Karpas-422 (cell line): Measurements from ENCODE around the gene LTK. TPM values are rescaled to one million over a fixed set of nuclear protein-coding genes. Genes with fewer than 3 reads are reported as not detected.
"Not testable (repeated sequence)": the region's sequence is repeated elsewhere in the genome, so short reads cannot be mapped to it uniquely, and the experiment has no call there.

ENCODE experiments used
- DNase-seq: peaks from one replicate; pipeline ENCODE4 v3.0.0-alpha.2; 2015
- H2AFZ ChIP-seq: fragments of 200-600 bp; sonication (generic); 2 replicates; pipeline ENCODE4 v1.6.1; 2014; ENCODE audit warnings: antibody characterized with exemption, low read length, mixed read lengths
- H3K27ac ChIP-seq: fragments of 200-600 bp; sonication (generic); 2 replicates; pipeline ENCODE4 v1.5.1; 2014; ENCODE audit warnings: mild to moderate bottlenecking, low read length, moderate library complexity
- H3K27me3 ChIP-seq: fragments of 200-600 bp; sonication (generic); 2 replicates; pipeline ENCODE4 v1.6.1; 2014; ENCODE audit warnings: low read length, mixed read lengths
- H3K36me3 ChIP-seq: fragments of 200-600 bp; sonication (generic); 2 replicates; pipeline ENCODE4 v1.6.1; 2014; ENCODE audit warnings: low read length, mixed read lengths; ENCODE audit not compliant: insufficient read depth
- H3K4me1 ChIP-seq: fragments of 200-600 bp; sonication (generic); 2 replicates; pipeline ENCODE4 v1.6.1; 2014; ENCODE audit warnings: mild to moderate bottlenecking, low read length, mixed read lengths
- H3K4me2 ChIP-seq: fragments of 200-600 bp; sonication (generic); 2 replicates; pipeline ENCODE4 v1.6.1; 2014; ENCODE audit warnings: low read length, low read depth, mild to moderate bottlenecking; ENCODE audit not compliant: poor library complexity, severe bottlenecking
- H3K4me3 ChIP-seq: fragments of 200-600 bp; sonication (generic); 2 replicates; pipeline ENCODE4 v1.5.1; 2014; ENCODE audit warnings: mild to moderate bottlenecking, antibody characterized with exemption, low read length, mixed read lengths
- H3K79me2 ChIP-seq: fragments of 200-600 bp; sonication (generic); 2 replicates; pipeline ENCODE4 v1.6.1; 2014; ENCODE audit warnings: mild to moderate bottlenecking, low read length, mixed read lengths
- H3K9ac ChIP-seq: fragments of 200-600 bp; sonication (generic); 2 replicates; pipeline ENCODE4 v1.6.0; 2014; ENCODE audit warnings: low read length
- H3K9me2 ChIP-seq: fragments of 200-600 bp; sonication (generic), shearing (Covaris generic); replicated peaks from 2 replicates; pipeline ENCODE4 v1.6.0; 2014; ENCODE audit warnings: mild to moderate bottlenecking, low read length, moderate library complexity; ENCODE audit not compliant: insufficient read depth
- H3K9me3 ChIP-seq: fragments of 300-700, 200-600 bp; sonication (generic); 2 replicates; pipeline ENCODE4 v1.6.1; 2014; ENCODE audit warnings: low read length, mixed read lengths
- H4K20me1 ChIP-seq: fragments of 200-600 bp; sonication (generic); 2 replicates; pipeline ENCODE4 v1.6.1; 2014; ENCODE audit warnings: mild to moderate bottlenecking, antibody characterized with exemption, low read length, low read depth; ENCODE audit not compliant: insufficient read depth
- total RNA-seq: library from RNA; depleted of rRNA; stranded (reverse); fragments of >200 nt; shearing (Covaris generic); gene quantifications from 2 replicates; pipeline ENCODE4 v1.2.3, GENCODE V29; 2014; ENCODE audit warnings: low replicate concordance

LTK gene
- total RNA-seq, 1 experiment from 2014 or later = 0.78 TPM

DNA sequence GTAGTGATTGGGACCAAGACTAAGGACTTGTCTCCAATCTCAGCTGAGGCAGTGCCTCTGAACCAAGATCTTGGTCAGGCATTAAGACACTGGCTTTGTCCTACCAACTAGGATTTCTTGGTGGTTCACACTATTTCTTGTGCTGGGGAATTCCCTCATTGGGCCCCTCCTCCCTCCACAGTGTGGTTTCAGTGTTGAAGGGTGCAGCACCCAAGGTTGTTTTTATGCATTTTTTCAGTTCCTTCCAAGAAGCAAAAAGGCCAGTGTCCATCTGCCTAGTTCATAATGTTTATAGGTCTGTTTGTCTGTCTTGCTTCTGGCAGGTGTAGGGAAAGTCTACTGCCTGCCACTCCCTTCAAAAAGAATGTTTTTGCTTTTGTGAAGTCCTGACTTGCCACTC is 30.5 kb downstream of the LTK start:
- Histone ChIP-seq H3K9me2 (no peaks in the 10 kb centered on the region), H3K4me2 (no peak overlapping the region), H4K20me1 (no peaks in the 10 kb centered on the region), H3K9me3 (no peaks in the 10 kb centered on the region), H3K36me3 (peaks cover 22% of the 10 kb centered on the region), H3K9ac (no peak overlapping the region), H2AFZ (no peak overlapping the region), H3K79me2 (no peaks in the 10 kb centered on the region), H3K27me3 (no peaks in the 10 kb centered on the region), H3K4me1 (no peaks in the 10 kb centered on the region), H3K4me3 (no peak overlapping the region), H3K27ac (no peak overlapping the region)
- no peak for DNase-seq

DNA sequence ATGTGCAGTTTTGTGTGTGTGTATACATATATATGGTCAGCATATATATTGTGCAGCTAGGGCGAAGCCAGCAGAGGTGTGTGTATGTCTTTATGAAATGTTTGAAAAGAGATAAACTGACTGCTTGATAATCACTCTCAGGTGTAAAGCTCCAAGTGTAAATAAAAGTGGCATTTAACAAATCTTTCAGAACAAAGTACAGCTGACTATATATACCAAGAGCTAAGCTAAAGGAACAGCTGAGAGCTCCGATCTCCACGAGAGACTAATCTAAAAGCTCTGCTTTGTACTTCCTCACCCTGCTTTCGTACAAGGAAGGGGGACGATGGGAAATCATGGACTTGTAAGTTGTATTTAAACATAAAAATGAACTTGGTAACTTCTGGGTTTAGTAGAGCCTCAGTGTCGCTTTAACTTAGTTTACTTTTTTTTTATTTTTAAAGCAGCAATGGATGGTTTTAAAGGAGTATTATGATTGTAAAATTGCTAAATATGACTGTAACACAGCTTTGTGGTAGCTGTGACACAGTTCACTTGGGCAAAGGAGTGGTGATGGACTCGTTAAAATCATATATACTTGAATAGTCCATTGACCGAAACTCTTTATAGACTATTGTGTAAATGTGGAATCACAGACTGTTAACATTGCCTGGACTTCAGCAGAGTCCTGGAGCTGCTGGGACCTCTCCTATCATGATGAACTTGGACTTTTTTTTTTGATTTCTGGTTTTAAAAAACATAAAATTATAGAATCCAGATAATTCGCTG is 31.3 kb downstream of the LTK start:
- no peak overlapping the region for H3K9ac ChIP-seq
- H3K4me1 ChIP-seq = no peaks in the 10 kb centered on the region
- H3K4me3 ChIP-seq = no peak overlapping the region
- no peaks in the 10 kb centered on the region for H3K27me3 ChIP-seq
- H3K9me3 ChIP-seq = no peaks in the 10 kb centered on the region
- H4K20me1 ChIP-seq = no peaks in the 10 kb centered on the region
- no peaks in the 10 kb centered on the region for H3K79me2 ChIP-seq
- H2AFZ ChIP-seq = no peak overlapping the region
- H3K36me3 ChIP-seq = peaks cover 25% of the 10 kb centered on the region
- DNase-seq = no peak
- H3K4me2 ChIP-seq = no peak overlapping the region
- no peak overlapping the region for H3K27ac ChIP-seq
- H3K9me2 ChIP-seq = no peaks in the 10 kb centered on the region

DNA sequence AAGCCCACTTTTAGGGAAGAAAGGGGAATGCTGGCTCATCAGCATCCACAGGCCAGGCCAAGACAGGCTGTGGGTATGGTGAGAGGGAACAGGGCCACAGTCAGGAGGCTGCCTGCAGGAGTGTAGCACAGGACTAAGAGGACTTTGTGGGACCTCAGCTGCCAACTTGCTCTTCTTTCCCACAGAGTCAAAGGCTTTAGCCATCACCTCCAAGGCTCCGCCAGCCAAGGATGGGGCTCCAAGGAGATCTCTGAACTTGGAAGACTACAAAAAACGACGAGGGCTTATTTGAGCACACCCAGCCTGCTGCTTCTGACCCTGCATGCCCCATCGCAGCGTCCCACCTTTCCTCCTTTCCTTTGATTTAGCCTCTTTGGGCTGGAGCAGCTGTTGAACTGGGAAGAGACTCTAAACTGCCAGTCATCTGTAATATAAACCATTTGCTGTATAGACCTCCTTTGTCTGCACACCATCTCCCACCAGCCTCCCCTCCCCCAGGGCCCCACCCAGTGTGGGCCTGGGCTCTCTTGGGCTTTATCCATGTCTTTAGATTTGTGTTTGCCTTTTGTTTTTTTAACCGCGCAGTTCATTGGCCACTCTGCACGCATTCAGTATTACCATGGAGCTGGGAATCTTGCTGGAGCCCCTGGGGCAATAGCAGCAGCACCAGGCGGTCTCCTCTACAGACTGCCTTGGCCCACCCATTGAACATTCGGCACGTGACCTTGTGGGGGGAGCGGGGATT is 33.1 kb downstream of the LTK start:
- no peaks in the 10 kb centered on the region for H3K9me2 ChIP-seq
- no peaks in the 10 kb centered on the region for H3K79me2 ChIP-seq
- no peaks in the 10 kb centered on the region for H3K27me3 ChIP-seq
- H3K4me2 ChIP-seq = no peak overlapping the region
- H4K20me1 ChIP-seq = no peaks in the 10 kb centered on the region
- no peaks in the 10 kb centered on the region for H3K4me1 ChIP-seq
- no peak overlapping the region for H3K9ac ChIP-seq
- H2AFZ ChIP-seq = no peak overlapping the region
- no peak overlapping the region for H3K27ac ChIP-seq
- no peak for DNase-seq
- H3K9me3 ChIP-seq = no peaks in the 10 kb centered on the region
- peaks cover 42% of the 10 kb centered on the region for H3K36me3 ChIP-seq
- no peak overlapping the region for H3K4me3 ChIP-seq

GRCh38 chr15:41476416-41477048 is 37.1 kb downstream of the LTK start:
- Histone ChIP-seq H3K36me3 (peaks cover 41% of the 10 kb centered on the region), H3K9ac (no peak overlapping the region), H3K27ac (no peak overlapping the region)

DNA sequence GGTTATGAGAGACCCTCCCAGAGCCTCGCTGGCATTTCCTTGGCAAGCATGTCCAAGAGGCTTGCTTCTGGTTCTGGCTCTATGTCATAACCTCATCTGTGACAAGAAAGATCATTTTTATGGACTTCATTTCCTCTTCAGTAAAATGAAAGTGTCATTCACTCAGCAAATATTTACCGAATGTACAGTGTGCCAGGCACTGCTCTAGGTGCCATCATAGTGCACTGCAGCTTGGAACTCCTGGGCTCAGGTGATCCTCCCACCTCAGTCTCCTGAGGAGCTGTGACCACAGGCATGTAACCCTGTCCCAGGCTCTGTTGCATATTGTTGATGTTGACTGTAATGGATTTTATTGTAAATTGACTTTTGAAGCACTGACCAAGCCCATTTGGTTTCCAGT is 38.7 kb downstream of the LTK start:
- no peaks in the 10 kb centered on the region for H3K27me3 ChIP-seq
- H4K20me1 ChIP-seq = no peaks in the 10 kb centered on the region
- no peak overlapping the region for H3K4me3 ChIP-seq
- peaks cover 46% of the 10 kb centered on the region for H3K36me3 ChIP-seq
- no peak overlapping the region for H3K9ac ChIP-seq
- no peak overlapping the region for H3K27ac ChIP-seq
- no peaks in the 10 kb centered on the region for H3K79me2 ChIP-seq
- no peaks in the 10 kb centered on the region for H3K4me1 ChIP-seq
- no peak overlapping the region for H2AFZ ChIP-seq
- H3K9me2 ChIP-seq = no peaks in the 10 kb centered on the region
- no peak overlapping the region for H3K4me2 ChIP-seq
- H3K9me3 ChIP-seq = no peaks in the 10 kb centered on the region
- DNase-seq = no peak

More at GRCh38 chr15:41476416-41477048, 37.1 kb downstream of the LTK start:
- no peaks in the 10 kb centered on the region for H3K27me3 ChIP-seq
- no peak overlapping the region for H3K4me3 ChIP-seq
- H3K9me3 ChIP-seq = no peaks in the 10 kb centered on the region
- no peaks in the 10 kb centered on the region for H3K4me1 ChIP-seq
- no peak overlapping the region for H2AFZ ChIP-seq
- no peak for DNase-seq
- H3K9me2 ChIP-seq = no peaks in the 10 kb centered on the region
- no peak overlapping the region for H3K4me2 ChIP-seq
- no peaks in the 10 kb centered on the region for H4K20me1 ChIP-seq
- H3K79me2 ChIP-seq = no peaks in the 10 kb centered on the region

DNA sequence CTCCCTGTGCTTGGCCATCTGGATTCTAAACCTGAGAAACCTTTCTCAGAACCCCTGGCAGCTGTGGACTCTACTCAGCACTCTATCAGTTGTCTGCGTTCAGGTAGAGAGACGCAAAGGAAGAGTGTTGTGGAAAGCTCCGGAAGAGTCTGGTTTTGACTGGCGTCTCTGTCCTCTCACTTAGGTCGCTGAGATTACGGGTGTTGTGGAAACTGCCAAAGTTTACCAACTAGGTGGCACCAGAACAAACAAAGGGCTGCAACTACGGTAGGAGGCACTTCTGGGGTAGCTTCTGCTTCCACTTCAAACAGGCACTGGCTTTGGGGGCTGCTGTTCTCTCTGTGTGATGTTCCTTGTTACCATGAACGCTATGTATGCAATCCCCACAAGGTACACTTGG is 39.2 kb downstream of the LTK start:
- Histone ChIP-seq H3K9ac (no peak overlapping the region), H3K4me1 (no peaks in the 10 kb centered on the region), H3K4me3 (no peak overlapping the region), H2AFZ (no peak overlapping the region), H3K79me2 (no peaks in the 10 kb centered on the region), H3K27me3 (no peaks in the 10 kb centered on the region), H3K9me3 (no peaks in the 10 kb centered on the region), H3K27ac (no peak overlapping the region), H3K36me3 (peaks cover 49% of the 10 kb centered on the region), H3K4me2 (no peak overlapping the region), H4K20me1 (no peaks in the 10 kb centered on the region), H3K9me2 (no peaks in the 10 kb centered on the region)
- DNase-seq = no peak

DNA sequence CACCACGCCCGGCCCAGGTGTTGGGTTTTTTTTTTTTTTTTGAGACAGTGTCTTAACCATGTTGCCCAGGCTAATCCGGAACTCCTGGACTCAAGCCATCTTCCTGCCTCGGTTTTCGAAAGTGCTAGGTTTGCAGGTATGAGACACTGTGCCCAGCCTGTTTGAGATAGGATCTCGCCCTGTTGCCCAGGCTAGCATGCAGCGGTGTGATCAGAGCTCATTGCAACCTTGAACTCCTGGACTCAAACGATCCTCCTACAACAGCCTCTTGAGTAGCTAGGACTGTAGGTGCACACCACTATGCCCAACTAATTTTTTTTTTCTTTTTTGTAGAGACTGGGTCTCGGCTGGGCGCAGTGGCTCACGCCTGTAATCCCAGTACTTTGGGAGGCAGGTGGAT is 40.2 kb downstream of the LTK start:
- no peak overlapping the region for H3K27ac ChIP-seq

DNA sequence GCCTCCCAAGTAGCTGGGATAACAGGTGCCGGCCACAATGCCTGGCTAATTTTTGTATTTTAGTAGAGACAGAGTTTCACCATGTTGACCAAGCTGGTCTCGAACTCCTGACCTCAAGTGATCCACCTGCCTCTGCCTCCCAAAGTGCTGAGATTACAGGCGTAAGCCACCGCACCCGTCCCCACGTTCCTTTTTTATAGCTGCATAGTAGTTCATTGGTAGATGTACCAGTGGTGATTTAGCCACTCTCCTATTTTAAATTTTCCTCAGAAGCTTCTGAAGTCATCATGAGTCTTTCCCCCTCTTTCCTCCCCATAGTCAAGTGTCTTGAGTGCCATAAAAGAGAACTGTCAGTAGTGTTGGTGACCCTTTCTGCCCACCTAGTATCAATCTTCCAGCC is 44.0 kb downstream of the LTK start:
- not testable (repeated sequence) for DNase-seq, H3K4me2 ChIP-seq, H2AFZ ChIP-seq, H3K79me2 ChIP-seq, H3K4me3 ChIP-seq, H3K9ac ChIP-seq, H3K27ac ChIP-seq, H3K27me3 ChIP-seq, H3K4me1 ChIP-seq, H4K20me1 ChIP-seq, H3K9me2 ChIP-seq, H3K9me3 ChIP-seq
- peaks cover 29% of the 10 kb centered on the region for H3K36me3 ChIP-seq

More for the DNA sequence above, 40.2 kb downstream of the LTK start:
- Histone ChIP-seq H3K4me3 (no peak overlapping the region), H4K20me1 (no peaks in the 10 kb centered on the region), H2AFZ (no peak overlapping the region), H3K4me2 (no peak overlapping the region), H3K27me3 (no peaks in the 10 kb centered on the region), H3K36me3 (peaks cover 48% of the 10 kb centered on the region), H3K9ac (no peak overlapping the region), H3K9me3 (no peaks in the 10 kb centered on the region), H3K9me2 (no peaks in the 10 kb centered on the region), H3K79me2 (no peaks in the 10 kb centered on the region), H3K4me1 (no peaks in the 10 kb centered on the region)
- no peak for DNase-seq
